Activated CD4-positive, alpha-beta T cell treated with anti-CD3 and anti-CD28 coated beads for 4 hours (primary cell): ENCODE data around the gene LRRC72.
"Not testable (repeated sequence)": the region's sequence is repeated elsewhere in the genome, so short reads cannot be mapped to it uniquely, and the experiment has no call there.

ENCODE experiments used
- DNase-seq, 2 donors: peaks; one replicate each; pipeline ENCODE4 v3.0.0-alpha.2; 2020

Gene LRRC72

DNA sequence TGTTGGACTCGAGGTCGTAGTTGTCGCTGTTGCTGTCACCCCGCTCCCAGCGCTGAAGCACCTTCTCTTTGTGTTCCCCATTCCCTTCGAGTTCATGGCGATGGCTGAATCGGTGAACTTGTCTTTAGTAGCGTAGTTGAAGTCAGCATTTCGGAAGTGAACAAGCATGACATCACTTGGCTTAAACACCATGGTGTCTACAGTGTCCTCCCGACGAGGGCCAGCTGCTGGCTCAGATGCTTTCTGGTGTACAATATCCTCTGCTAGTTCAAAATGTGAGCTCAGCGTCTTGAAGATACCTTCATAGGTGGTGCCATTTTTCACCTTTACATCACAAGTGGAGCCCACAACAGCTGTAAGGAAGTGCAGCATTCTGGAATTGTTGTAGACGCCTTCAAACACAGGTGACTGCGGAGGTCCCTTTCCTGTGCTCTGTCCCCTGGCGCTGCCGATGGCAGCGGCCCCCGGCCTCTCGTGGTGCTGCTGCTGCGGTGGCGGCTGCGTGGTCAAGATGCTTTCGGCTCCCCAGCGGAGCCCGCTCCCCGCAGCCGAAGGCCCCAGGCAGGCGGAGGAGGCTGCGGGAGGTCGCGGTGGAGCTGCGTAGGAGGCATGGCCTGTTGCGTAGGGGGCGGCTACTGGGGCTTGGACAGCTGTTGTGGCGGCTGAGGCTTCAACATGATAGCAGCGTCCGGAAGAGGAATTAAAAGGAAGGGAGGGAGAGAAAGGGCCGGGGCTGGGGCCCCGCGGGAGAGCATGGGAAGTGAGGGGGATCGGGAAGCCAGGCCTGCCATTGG lies 59.7 kb downstream of the LRRC72 start:
- DNase-seq = no peak

GRCh38 chr7:16587129-16587528 lies 60.5 kb downstream of the LRRC72 start:
- DNase-seq = no peak

GRCh38 chr7:16587790-16588189 lies 61.2 kb downstream of the LRRC72 start:
- no peak for DNase-seq

- DNase-seq = no peak
Observed at GRCh38 chr7:16589881-16590280, 63.3 kb downstream of the LRRC72 start.

DNA sequence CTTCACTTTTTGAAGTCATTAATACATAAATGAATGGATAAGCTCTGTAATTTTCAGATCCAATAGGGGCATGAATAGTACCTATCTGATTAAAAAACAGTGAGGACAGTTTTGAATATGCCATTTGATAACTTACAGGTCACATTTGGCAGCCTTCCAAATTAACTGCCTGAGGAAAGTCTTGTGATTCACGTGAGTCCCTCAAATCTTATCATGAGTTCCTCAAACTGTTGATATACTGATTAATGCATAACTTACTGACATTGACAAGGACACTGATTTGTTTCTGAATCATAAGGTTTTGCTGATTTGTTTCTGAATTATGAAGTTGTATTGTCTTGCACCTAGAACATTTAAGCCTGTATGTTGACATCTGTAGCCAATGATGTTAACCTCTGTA lies 63.8 kb downstream of the LRRC72 start:
- DNase-seq = no peak

- DNase-seq = no peak
Observed at GRCh38 chr7:16592395-16592794, 65.8 kb downstream of the LRRC72 start.

DNA sequence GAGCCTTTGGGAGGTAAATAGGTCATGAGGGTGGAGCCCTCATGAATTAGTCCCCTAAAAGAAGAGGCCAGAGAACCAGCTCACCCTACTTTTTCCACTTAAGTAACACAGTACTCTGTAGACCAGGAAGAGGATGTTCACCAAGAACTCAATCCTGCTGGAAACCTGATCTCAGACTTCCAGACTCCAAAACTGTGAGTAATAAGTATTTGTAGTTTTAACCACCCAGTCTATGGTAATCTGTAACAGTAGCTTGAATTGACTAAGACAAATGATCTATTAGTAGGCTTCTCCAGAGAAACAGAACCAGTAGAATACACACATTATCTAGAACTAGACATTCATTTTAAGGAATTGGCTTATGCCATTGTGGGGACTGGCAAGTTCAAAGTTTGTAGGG lies 67.4 kb downstream of the LRRC72 start:
- no peak for DNase-seq

- DNase-seq = no peak
Observed at GRCh38 chr7:16594676-16595075, 68.1 kb downstream of the LRRC72 start.

- not testable (repeated sequence) for DNase-seq
Observed at GRCh38 chr7:16595596-16595995, 69.0 kb downstream of the LRRC72 start.

GRCh38 chr7:16598015-16598414 lies 71.4 kb downstream of the LRRC72 start:
- no peak for DNase-seq

DNA sequence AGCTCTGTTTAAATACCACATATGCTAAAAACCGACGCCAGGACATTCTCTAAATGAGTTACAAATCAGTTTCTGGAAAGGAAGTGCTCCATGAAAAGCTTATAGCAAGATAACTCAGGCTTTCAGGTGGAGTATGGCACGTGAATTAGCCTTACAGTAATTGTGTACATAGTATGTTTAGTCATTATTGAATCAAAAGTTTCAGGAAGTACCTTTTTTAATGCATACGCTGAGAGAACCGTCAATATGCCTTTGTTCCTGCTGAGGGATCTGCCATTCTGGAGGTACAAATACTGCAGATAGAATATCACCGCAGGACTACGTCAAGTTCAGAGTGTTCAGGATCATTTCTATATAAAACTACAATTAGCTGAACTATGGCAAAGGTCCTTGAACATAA lies 73.2 kb downstream of the LRRC72 start:
- no peak for DNase-seq

DNA sequence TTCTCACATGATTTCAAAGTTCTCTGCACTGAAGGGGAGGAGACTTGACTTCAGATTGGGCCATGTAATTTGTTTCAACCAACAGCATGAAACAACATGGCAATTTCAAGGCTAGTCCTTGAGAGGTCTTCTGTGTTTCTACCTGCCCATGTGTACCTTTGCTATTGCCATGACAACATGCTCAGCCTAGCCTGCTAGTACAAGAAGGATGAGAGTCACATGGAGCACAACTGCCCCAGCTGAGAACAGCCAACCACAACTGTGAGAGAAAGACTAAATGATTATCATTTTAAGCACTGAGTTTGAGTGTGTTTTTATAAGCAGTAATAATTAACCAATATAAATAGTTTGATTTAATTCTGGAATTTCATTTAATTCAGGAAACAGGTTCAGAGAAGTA lies 77.0 kb downstream of the LRRC72 start:
- no peak for DNase-seq

GRCh38 chr7:16604054-16604453 lies 77.4 kb downstream of the LRRC72 start:
- DNase-seq = no peak

DNA sequence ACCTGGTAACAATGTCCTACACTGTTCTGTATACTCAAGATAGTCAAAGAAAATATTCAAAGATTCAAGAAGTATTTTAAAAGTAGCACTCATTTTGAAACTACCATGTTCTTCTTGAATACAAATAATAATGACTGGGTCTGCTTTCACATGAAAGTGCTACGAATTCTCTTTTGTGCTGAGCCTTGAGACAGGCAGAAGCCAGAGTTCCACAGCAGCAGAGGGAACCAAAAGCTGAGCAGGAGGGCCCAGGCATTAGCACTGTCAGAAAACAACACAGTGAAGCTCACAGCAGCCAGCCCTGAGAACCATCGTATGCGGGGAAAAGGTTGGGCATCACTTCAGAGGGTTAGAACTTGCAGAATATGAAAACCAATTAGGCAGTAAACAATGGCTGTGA lies 80.1 kb downstream of the LRRC72 start:
- no peak for DNase-seq

GRCh38 chr7:16609842-16610450 lies 83.3 kb downstream of the LRRC72 start:
- no peak for DNase-seq

DNA sequence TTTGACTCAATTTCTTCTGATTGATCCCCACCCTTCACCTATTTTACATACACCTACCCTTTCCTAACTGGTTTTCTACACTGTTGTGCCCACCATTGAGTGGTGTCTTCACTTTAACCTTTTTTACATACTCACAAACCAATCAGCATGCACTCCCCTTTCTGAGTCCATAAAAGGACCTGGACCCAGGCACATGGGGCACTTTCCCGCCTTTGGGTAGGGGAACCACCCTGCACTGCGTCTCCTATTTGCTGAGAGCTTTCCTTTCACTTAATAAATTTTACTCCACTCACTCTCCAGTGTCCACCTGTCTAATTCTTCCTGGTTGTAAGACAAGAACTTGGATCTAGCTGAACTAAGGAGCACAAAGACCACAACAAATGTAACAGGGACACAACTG lies 85.1 kb downstream of the LRRC72 start:
- no peak for DNase-seq

- DNase-seq = no peak
Observed at GRCh38 chr7:16615228-16615627, 88.6 kb downstream of the LRRC72 start.

DNA sequence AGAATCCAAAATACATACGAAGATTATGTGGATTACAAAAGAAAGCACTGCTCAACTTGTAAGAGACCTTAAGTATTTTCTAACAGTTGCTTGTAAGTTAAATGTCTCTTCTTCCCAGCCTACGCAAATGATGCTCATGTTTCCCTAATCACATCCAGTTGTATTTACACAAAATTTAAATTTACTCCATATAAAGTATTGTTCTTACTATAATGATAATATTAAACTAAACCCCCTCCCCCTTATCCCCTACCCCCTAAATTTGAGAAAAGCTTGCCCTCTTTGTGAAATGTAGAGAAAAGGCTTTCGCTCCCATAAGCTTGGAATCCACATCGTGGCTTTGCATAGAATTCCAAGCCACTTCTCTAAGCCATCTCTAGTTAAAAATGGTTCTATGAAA lies 89.5 kb downstream of the LRRC72 start:
- no peak for DNase-seq

DNA sequence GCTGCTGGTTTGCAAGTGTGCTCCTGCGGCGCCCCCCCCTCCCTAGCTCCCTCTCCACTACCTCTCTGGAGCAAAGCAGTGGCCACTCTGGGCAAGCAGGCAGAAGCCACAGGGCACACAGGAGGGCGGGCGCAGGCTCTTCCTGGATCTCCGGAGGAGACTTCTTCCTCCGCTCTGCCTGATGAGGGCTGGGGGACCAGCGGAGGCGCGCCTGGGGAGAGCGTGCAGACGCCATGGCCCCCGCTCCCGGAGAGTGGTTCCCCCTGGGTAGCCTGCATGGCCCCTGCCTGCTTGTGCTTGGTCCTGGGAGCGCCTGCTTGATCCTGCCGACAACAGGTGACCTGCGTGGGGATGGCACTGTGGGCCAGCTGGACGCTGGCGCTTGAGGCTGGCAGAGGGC lies 89.9 kb downstream of the LRRC72 start:
- no peak for DNase-seq

- DNase-seq = no peak
Observed at GRCh38 chr7:16619979-16620408, 93.4 kb downstream of the LRRC72 start.

GRCh38 chr7:16626388-16626787 lies 99.8 kb downstream of the LRRC72 start:
- DNase-seq = no peak

DNA sequence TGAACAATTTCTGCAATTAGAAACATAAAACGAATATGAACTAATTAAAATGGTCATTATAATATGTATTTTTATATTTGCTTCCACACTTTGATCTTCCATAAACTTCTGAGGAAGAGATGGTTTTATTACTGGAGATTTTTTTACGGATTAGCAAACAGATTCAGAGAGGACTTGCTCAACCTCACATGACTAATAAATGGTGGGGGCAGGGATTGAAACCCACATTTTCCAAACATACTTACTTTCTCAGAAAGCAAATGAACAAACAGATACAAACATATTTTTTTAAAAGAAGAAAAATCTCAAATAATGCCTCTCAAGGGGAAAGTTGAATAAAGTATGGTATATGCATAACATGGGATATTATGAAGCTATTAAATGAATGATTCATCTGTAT lies 100.6 kb downstream of the LRRC72 start:
- DNase-seq = no peak

DNA sequence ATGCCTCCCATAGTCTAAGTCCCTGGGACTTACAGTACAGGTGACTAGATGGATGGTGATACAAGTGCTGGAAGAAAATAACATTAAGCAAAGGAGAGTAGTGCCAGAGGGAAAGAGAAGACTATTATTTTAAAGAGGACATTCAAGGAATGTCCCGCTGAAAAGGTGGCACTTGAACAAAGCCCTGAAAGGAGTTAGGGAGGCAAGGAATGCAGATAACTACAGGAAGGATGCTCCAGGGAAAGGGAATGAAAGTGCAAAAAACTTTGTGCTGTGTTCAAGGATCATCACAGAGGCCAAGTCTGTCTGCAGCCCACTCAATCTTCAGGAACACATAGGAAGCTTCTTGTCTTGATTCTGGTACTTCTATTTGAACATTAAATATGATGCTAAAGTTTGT lies 104.0 kb downstream of the LRRC72 start:
- DNase-seq = no peak
